BE2C (cell line): Measurements from ENCODE around the gene CASP8AP2. TPM values are rescaled to one million over a fixed set of nuclear protein-coding genes. Genes with fewer than 3 reads are reported as not detected.
"Not testable (repeated sequence)": the region's sequence is repeated elsewhere in the genome, so short reads cannot be mapped to it uniquely, and the experiment has no call there.

Source experiments
- DNase-seq: peaks from one replicate; pipeline ENCODE4 v3.0.0-alpha.2; 2020
- H3K27me3 ChIP-seq: fragments of 250-450 bp; sonication (Bioruptor Pico); 2 replicates; pipeline ENCODE4 v1.5.1; 2020; ENCODE audit warnings: mild to moderate bottlenecking
- H3K36me3 ChIP-seq: fragments of 250-450 bp; sonication (Bioruptor Pico); 2 replicates; pipeline ENCODE4 v1.5.1; 2020; ENCODE audit warnings: mild to moderate bottlenecking
- H3K4me1 ChIP-seq: fragments of 250-450 bp; sonication (Bioruptor Pico); 2 replicates; pipeline ENCODE4 v1.5.1; 2020
- H3K4me3 ChIP-seq: 2 replicates; pipeline ENCODE4 v1.5.1; 2011; ENCODE audit warnings: low read depth, low read length
- H3K9me3 ChIP-seq: fragments of 250-450 bp; sonication (Bioruptor Pico); 2 replicates; pipeline ENCODE4 v1.5.1; 2020
- polyA plus RNA-seq: library from polyadenylated mRNA; unstranded; fragments of >200 nt; gene quantifications from one replicate; pipeline ENCODE4 v1.2.1, GENCODE V29; 2012; ENCODE audit warnings: low read depth, missing spikeins; ENCODE audit not compliant: insufficient read length, insufficient read depth
- TF ChIP-seq, protein P1 (sequence below): IDR thresholded peaks from 2 replicates; pipeline ENCODE4 v1.5.1; 2012; ENCODE audit warnings: mild to moderate bottlenecking, low read depth, low read length

CASP8AP2 gene
- 11.4 TPM for polyA plus RNA-seq

DNA sequence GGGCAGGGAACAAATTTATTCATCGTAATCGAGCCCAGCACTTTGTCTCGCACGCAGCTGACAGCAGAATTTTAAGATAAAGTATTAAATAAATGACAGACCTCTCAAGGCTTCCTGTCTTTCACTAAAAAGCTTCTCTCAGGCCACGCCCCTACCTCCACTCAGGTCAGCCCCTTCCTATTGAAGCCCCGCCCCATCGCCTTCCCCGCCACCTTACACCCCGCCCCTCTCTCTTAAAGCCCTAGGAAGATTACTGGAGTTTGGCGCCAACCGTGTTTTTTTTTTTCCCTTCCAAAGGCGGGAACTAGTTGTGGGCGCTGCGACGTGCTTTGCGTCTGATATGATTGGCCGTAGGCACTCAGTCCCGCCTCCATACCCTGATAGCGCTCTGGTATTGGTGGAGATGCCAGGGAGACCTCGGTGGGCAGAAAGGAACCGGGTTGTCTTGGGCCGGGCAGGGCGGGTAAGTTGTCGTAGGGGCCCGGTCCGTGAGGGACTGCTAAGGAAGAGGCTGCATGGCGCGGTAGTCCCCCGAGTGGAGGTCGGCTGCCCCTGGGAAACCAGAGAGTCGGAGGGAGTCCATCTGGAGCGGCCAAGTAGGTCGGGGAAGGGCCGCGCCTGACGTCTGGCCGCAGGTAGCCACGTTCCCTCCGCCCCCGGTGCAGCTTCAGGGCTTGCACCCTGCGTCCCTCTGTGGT, at the start of gene CASP8AP2:
Gene CASP8AP2 (plus strand): TSS at position 409 of the 698 bp plus-strand sequence.
- Histone ChIP-seq H3K9me3 (no peaks in the 10 kb centered on the region), H3K36me3 (peaks cover 11% of the 10 kb centered on the region), H3K27me3 (no peaks in the 10 kb centered on the region), H3K4me3 (peak within 1 kb of the TSS; percentile 96), H3K4me1 (no peaks in the 10 kb centered on the region)
- TF ChIP-seq, protein P1, sequence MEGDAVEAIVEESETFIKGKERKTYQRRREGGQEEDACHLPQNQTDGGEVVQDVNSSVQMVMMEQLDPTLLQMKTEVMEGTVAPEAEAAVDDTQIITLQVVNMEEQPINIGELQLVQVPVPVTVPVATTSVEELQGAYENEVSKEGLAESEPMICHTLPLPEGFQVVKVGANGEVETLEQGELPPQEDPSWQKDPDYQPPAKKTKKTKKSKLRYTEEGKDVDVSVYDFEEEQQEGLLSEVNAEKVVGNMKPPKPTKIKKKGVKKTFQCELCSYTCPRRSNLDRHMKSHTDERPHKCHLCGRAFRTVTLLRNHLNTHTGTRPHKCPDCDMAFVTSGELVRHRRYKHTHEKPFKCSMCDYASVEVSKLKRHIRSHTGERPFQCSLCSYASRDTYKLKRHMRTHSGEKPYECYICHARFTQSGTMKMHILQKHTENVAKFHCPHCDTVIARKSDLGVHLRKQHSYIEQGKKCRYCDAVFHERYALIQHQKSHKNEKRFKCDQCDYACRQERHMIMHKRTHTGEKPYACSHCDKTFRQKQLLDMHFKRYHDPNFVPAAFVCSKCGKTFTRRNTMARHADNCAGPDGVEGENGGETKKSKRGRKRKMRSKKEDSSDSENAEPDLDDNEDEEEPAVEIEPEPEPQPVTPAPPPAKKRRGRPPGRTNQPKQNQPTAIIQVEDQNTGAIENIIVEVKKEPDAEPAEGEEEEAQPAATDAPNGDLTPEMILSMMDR = no peak
- peak; percentile 95 for DNase-seq

- no peaks in the 10 kb centered on the region for H3K27me3 ChIP-seq
- H3K36me3 ChIP-seq = peaks cover 71% of the 10 kb centered on the region
- TF ChIP-seq, protein P1 = no peak
- H3K4me1 ChIP-seq = no peaks in the 10 kb centered on the region
- no peak overlapping the region for H3K4me3 ChIP-seq
- DNase-seq = no peak
- no peaks in the 10 kb centered on the region for H3K9me3 ChIP-seq
Observed at GRCh38 chr6:89781070-89782034, 48.3 kb upstream of the CASP8AP2 start.

DNA sequence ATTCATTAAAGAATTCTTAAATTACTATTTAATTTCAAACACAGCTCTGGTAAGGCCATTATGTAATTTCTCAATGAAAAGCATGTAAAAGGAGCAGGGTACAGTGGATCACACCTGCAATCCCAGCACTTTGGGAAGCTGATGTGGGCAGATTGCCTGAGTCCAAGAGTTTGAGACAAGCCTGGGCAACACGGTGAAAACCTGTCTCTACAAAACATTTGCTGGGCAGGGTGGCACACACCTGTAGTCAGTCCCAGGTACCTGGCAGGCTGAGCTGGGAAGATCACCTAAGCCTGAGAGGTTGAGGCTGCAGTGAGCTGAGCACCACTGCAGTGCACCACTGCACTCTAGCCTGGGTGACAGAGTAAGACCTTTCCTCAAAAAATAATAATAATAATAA, 47.5 kb upstream of the CASP8AP2 start:
- no peak for DNase-seq
- Histone ChIP-seq H3K4me1 (no peaks in the 10 kb centered on the region), H3K27me3 (no peaks in the 10 kb centered on the region), H3K36me3 (peaks cover 68% of the 10 kb centered on the region), H3K4me3 (no peak overlapping the region), H3K9me3 (no peaks in the 10 kb centered on the region)
- TF ChIP-seq, protein P1 = no peak

GRCh38 chr6:89783293-89783692, 46.4 kb upstream of the CASP8AP2 start:
- H3K9me3 ChIP-seq, H3K27me3 ChIP-seq, H3K4me3 ChIP-seq, DNase-seq, H3K4me1 ChIP-seq: not testable (repeated sequence)
- peaks cover 72% of the 10 kb centered on the region for H3K36me3 ChIP-seq

DNA sequence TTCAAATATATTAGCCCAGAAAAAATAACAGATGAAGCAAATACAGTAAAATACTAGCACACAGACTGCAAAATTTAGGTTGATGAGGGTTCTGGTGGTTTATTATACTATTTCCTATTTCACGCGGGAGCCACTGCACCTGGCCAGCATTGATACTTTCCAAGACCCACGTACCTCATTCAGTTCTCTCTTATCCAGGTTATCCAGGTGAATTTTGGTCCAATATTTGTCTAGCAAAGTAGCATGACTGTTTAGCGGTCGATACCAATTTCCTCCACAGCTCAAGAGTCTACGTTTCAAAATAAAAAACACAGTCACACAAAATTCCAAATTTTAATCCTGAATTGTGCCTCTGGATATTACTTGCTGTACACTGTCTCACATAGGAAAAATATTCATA, 44.8 kb upstream of the CASP8AP2 start:
- Histone ChIP-seq H3K4me3 (no peak overlapping the region), H3K4me1 (no peaks in the 10 kb centered on the region), H3K27me3 (no peaks in the 10 kb centered on the region), H3K36me3 (peaks cover 81% of the 10 kb centered on the region), H3K9me3 (no peaks in the 10 kb centered on the region)
- DNase-seq = no peak
- TF ChIP-seq, protein P1 = no peak

GRCh38 chr6:89786970-89787369, 42.7 kb upstream of the CASP8AP2 start:
- Histone ChIP-seq H3K9me3 (no peaks in the 10 kb centered on the region), H3K36me3 (peaks cover 85% of the 10 kb centered on the region), H3K27me3 (no peaks in the 10 kb centered on the region), H3K4me3 (no peak overlapping the region), H3K4me1 (no peaks in the 10 kb centered on the region)
- no peak for DNase-seq
- TF ChIP-seq, protein P1 = no peak
